ENCODE results near the gene LRRC74B.

Gene LRRC74B

DNA sequence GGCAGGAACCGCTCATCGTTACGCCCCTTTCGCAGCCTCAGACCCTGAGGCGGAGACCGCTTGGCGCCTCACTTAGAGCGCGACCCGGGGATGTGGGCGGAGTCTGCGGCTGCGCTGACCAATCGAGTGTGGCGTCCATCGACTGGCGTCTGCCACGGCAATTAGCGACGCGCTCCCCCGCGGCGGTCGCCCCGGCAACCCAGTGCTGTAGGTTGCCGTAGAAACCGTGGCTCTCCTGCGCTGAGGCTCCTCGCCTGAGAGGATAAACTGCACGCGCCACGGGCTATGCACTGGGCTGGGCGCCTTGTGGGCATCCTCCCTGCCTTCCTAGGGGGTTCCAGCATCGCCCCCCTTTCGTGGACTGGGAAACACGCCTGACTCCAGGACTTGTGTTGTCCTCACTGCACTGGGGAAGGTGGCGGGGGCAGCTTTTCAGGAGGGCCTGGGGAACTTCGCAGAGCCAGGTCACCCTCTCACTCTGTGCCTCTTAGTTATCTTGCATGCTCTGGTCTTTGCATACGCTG, 31.5 kb upstream of the LRRC74B start:
- DNase-seq (ENCODE audit: low read depth, low spot score) = no peak

DNA sequence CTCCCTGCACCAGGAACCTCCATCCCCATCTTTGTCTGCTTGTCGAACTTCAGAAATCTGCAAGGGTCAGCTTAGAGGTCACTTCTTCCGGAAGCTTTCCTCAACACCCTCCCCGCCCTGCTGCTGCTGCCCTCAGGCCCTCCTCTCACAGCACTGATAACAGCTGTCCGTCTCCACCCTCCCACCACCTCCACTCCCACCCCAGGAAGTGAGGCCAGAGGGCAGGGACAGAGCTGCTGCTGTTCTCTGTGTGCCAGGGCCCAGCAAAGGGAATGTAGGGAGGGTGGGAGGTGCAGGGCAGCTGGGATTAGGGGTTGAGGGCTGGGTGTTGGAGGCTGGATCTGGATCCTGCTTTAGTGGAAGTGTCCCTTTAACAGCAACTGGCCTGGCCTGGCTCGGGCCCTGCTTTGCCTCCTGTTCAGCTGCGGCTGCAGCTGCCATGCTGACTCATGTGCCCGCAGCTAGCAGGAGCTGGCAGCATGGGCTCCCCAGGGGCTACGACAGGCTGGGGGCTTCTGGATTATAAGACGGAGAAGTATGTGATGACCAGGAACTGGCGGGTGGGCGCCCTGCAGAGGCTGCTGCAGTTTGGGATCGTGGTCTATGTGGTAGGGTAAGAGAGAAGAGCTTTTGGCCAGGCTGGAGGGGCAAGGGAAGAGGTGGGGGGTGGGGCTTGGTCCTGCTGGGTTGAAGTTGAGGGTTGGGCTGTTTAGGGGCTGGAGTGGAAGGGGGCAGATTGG, 30.9 kb upstream of the LRRC74B start, which contains the start of gene P2RX6:
Gene P2RX6 (plus strand): TSS at position 440 of the 740 bp plus-strand sequence. CDS start 10 bp downstream, at position 450.
- no peak for DNase-seq (ENCODE audit: low read depth, low spot score)

GRCh38 chr22:21015466-21016006, 30.2 kb upstream of the LRRC74B start:
- no peak for DNase-seq (ENCODE audit: low read depth, low spot score)

- no peak for DNase-seq (ENCODE audit: low read depth, low spot score)
Measured at GRCh38 chr22:21016644-21017420, 28.9 kb upstream of the LRRC74B start.

- DNase-seq (ENCODE audit: low read depth, low spot score) = no peak
Measured at GRCh38 chr22:21018314-21018713, 27.4 kb upstream of the LRRC74B start.

DNA sequence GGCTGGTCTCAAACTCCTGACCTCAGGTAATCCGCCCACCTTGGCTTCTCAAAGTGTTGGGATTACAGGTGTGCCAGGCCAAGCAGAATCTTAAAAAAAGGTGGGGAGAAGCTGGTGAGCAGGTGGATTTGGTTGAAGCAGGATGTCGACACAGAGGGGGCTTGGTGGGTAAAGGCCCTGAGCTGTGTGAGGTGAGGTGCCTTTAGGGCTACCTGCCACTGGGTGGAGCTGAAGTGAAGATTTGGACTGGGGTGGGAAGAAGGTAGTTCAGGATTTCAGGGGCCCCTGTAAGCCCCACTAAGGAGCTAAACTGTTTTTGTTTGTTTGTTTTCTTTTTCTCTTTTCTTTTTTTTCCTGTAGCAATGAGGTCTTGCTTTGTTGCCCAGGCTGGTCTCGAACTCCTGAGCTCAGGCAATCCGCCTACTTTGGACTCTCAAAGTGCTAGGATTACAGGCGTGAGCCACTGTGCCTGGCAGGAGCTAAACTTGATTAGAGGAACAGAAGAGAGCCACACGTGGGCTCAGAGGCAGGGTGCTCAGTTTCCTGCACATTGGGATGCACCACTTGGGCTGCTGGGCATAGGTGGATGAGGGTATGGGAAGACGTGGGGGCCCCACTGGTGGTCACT, 24.8 kb upstream of the LRRC74B start:
- DNase-seq (ENCODE audit: low read depth, low spot score) = no peak

- no peak for DNase-seq (ENCODE audit: low read depth, low spot score)
Measured at GRCh38 chr22:21022507-21022906, 23.2 kb upstream of the LRRC74B start.

DNA sequence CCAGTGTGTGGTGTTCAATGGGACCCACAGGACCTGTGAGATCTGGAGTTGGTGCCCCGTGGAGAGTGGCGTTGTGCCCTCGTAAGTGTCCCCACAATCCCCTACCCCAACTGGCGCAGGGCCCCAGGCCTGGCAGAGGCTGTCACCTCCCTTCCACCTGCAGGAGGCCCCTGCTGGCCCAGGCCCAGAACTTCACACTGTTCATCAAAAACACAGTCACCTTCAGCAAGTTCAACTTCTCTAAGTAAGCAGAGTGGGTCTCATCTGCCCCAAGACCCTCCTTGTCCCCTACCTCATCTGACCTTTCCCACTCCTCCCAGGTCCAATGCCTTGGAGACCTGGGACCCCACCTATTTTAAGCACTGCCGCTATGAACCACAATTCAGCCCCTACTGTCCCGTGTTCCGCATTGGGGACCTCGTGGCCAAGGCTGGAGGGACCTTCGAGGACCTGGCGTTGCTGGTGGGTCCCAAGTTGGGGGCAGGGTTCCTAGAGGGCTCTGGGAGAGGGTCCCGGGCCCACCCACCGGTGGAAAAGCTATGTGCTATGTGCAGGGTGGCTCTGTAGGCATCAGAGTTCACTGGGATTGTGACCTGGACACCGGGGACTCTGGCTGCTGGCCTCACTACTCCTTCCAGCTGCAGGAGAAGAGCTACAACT, 22.7 kb upstream of the LRRC74B start:
- DNase-seq (ENCODE audit: low read depth, low spot score) = no peak

DNA sequence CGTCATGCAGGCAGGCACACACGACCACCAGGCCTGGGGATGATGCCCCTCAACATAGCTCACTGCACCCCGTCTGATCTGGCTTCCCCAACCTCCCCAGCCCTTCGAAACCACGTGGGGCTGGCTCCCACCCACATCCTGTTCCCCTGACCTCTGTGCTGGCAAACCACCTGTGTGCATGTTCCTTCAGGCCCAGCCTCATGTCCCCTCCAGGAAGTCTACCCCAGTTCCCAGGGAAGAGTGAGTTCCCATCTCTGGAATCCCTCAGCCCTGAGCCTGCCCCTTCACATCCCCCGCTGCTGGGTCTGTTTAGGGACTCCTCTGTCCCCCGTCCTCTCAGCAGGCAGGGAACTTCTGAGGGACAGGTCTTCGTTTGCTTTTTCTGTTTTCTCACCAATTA, 20.5 kb upstream of the LRRC74B start:
- no peak for DNase-seq (ENCODE audit: low read depth, low spot score)

- no peak for DNase-seq (ENCODE audit: low read depth, low spot score)
Measured at GRCh38 chr22:21025763-21026755, 19.7 kb upstream of the LRRC74B start.

DNA sequence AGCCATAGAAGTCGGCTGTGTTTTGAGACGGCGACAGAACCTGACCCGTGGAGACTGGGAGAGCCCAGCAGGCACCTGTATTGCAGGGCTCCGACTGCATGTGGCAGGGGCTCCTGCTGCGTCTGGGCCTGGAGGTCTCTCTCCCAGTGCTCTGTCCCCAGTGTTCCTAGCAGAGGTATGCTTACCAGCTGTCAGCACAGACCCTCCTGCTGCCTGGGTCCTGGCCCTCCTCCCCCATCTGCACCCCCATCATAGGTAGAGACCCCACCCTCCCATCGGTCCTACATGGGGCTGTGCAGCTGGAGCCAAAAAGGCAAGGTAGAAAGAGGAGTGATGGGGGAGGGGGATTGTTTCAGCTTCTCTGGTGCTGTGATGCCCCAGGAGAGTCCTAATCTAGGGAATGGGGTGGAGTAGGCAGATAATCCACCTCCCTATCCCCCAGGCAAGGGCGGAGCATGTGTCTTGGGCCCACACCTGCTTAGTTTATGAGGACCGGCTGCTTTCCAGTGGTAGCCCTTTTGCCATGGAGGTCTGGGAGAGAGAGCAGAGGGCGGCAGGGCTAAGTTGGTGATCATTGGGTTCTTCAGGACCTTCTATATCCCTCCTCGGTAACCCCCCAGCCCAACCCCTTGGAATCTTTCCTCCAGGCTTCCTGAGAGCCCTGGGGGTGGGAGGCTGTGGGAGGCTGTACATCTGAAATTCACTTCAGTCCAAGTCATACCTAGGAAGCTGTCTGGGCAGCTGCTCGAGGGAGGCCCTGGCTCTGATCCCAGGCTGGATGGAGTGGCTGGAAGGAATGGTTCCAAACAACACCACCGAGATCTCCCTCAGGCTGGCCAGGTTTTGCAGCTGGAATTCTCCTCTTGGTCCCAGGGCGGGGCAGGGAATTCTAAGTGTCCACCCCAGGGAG, 18.7 kb upstream of the LRRC74B start:
- no peak for DNase-seq (ENCODE audit: low read depth, low spot score)

DNA sequence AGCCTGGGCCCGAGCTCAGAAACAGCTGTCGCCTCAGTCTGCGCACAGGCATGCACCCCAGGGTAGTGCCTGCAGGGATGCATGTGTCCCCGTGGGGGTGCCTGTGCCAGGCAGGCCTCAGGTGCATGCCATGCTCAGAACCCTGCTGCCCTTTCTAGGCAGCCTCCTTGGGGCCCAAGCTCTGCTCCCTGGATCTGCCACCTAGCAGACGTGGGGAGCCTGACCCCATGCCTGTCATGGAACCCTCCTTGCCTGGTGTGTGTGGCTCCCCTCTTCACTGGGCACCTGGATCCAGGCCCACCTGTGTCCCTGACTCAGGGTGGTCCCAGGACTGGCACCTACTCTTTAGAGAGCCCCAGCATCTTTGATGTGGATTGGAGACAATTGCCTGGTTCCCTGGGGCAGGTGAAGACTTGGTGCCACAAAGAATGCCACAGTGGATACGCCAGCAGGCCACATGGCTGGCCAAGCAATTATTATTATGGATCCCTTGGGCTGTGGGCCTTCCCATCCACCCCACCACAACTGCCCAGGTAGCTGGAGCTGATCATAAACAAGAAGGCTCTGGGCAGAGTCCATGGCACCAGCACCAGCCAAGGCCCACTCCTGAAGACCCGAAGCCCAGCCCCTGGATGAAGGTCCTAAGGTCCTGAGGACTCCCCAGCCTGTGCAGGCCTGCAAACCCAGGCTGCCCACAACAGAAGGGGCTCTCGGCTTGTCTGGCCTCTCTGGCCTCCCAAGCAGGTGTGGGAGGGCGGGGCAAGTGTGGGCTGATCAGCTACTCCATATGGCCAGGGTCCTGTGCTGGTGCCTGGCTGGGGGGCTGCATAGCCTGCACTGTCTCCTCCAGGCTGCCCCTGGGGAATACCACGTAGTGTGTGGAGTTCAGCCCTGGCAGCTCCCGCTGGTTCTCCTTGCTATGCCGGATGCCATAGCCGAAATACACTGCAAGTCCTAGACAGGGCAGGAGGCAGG, 17.2 kb upstream of the LRRC74B start:
- no peak for DNase-seq (ENCODE audit: low read depth, low spot score)

DNA sequence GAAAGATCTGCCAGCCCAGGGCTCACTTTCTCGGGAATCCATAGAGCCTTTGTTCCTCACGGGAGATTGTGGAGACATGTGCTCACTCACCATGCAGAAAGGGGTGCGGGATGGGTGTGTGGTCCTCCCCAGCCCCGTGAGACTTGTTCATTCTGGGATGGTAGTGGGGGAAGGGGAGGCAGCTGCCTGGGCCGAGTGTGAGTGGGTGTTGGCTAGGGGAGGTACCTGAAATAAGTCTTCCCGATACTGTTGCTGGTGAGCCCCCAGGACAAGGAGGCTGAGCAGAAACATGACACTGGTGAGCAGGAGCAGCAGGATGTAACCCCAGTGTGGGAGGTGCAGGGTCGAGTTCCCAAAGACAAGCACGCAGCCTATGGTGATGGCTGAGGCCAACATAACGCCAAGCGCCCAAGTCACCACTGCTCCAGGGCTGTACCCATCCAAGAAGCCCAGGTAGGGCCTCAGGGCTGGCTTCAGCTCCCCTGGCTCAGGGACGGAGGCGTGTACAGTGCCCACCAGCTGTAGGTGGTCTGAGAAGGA, 16.2 kb upstream of the LRRC74B start:
- DNase-seq (ENCODE audit: low read depth, low spot score) = no peak

DNA sequence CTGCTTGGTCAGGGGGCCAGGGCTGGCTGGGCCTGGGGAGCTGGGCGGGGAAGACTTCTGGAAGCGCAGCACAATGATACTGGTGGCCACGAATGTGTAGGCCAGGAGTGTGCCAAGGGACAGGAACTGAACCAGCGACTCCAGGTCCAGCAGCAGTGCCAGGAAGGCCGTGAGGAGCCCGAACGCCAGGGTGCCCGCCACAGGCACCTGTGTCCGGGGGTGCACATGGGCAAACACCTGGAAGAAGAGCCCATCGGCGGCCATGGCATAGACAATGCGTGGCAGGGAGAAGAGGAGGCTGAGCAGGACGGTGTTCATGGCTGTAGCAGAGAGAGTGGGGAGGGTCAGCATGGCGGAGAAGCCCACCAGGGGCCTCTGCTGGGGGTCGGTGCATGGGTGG, 15.7 kb upstream of the LRRC74B start:
- DNase-seq (ENCODE audit: low read depth, low spot score) = no peak

DNA sequence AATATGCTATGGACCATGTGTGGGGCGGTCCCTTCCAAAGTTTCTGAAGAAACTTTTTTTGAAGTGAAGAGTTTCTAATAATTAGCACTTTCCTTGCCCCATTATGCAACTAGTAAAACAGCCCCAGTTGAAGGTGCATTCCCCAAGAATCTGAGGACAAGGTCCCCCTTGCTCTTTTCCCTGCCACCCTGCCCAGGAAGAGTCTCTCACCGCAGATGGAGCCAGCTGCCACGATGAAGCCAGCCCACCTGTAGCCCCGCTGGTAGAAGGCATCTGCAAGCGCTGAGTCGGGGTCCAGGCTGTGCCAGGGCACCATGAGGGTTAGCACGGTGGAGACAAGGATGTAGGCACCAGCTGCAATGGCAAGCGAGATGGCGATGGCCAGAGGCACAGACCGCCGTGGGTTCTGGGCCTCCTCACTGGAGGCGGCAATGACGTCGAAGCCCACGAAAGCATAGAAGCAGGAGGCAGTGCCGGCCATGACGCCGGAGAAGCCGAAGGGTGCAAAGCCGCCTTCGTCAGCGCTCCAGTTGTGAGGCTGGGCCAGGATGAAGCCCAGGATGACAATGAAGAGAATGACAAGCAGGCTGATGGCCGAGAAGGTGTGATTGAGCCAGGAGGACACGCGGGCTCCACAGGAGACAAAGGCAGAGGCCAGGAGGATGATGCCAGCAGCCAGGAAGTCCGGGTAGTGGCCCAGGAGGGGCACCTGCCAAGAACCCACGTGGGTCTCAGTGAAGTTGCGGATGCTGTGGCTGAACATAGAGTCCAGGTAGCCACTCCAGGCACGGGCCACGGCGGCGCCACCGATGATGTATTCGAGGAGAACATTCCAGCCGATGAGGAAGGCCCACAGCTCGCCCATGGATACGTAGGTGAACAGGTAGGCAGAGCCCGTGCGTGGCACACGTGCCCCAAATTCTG, 14.9 kb upstream of the LRRC74B start:
- DNase-seq (ENCODE audit: low read depth, low spot score) = no peak

DNA sequence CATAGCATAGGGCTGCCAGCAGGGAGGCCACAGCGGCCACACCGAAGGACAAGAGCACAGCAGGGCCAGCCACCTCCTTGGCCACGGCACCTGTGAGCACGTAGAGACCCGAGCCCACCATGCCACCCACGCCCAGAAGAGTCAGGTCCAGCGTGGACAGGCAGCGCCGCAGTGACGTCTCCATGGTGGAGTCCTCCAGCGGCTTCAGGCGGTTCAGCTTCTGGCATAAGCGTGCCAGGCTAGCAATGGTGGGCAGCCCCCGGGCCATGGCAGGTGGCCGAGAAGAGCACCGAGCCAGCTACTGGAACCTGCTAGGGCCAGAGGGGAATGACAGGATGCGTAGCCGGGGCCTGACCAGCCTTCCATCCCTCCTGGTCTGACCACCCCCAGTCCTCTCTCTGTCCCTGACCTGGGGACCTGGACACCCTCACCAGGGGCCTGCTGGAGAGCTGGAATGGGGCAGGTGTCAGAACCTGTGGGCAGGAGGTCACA, 14.2 kb upstream of the LRRC74B start:
- no peak for DNase-seq (ENCODE audit: low read depth, low spot score)

Data from smooth muscle cell of the brain vasculature (primary cell).